NCI-H1092 (cell line): ENCODE data around the gene RTKN.
"Not testable (repeated sequence)": the region's sequence is repeated elsewhere in the genome, so short reads cannot be mapped to it uniquely, and the experiment has no call there.

Experiments used
- DNase-seq: peaks from one replicate; lab custom pipeline; 2025; lab: John Stamatoyannopoulos, UW

Gene RTKN

DNA sequence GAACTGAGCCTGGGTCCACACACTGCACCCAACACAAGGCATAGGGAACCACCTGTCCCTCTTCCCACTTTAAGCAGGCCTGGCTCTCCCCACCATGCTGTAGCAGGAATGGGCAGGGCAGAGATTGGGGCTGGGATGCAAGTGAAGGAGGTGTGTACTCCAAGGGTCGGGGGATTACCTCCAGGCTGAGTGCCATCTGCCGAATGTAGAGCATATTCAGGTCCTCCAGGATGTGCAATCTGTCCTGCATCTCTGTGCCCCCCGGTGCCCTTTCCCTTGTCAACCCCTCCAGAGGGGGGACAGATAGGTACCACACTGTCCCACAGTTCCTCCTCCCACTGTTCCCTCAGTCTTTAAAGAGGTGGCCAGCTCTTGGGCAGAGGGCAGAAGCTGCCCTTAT lies 2.4 kb downstream of the RTKN start:
- DNase-seq, result no peak

DNA sequence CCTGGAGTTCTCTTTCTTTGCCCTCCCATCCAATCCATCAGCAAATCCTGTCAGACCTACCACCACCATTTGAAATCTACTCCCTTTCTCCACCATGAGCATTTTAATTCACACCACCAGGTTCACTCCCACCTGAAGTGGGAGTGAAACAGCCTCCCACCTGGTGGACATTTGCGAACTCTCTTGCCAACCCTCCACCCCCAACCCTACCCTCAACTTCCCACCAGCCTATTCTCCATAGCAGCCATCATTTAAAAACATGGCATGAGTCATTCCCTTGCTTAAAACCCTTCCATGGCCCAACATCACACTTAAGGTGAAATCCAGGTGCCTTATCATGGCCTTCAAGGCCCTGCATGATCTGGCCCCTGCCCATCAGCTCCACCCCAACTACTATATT lies 3.5 kb downstream of the RTKN start:
- DNase-seq, result no peak

DNA sequence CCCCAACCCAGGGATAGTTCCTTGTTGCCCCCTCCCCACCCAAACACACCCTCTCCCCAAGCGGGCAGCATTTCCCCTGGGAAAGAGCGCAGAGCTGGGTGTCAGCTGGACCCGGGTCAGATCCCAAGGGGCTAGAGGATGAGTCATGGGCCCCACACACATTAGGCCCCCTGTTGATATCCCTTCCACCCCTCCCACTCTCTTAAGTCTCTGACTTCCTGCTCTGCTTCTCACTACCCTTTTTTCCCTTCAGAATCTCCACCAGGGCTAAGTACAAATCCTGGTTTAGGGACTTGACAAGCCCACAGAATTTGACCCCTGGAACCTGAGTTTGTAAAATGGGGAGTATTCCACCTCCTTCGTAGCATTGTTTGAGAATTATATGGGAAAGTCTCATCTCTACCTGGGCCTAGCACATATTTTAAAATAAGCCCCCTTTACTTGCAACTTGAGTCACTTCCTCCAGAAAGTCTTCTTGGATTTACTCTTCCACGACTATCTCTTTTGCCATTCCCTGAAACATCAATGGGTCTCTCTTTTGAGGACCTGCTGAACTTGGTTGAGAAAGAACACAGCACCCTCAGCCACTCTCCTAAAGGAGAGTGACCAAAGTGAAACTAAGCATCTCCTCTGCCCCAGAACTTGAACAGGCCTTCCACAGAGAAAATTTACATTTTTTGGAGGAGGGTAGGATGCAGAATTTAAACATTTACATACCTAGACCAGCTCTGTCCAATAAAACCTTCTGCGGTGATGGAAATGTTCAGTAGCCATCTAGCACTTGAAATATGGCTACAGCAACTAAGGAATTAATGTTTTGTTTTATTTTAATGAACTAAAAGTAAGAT lies 4.7 kb downstream of the RTKN start:
- no peak for DNase-seq

DNA sequence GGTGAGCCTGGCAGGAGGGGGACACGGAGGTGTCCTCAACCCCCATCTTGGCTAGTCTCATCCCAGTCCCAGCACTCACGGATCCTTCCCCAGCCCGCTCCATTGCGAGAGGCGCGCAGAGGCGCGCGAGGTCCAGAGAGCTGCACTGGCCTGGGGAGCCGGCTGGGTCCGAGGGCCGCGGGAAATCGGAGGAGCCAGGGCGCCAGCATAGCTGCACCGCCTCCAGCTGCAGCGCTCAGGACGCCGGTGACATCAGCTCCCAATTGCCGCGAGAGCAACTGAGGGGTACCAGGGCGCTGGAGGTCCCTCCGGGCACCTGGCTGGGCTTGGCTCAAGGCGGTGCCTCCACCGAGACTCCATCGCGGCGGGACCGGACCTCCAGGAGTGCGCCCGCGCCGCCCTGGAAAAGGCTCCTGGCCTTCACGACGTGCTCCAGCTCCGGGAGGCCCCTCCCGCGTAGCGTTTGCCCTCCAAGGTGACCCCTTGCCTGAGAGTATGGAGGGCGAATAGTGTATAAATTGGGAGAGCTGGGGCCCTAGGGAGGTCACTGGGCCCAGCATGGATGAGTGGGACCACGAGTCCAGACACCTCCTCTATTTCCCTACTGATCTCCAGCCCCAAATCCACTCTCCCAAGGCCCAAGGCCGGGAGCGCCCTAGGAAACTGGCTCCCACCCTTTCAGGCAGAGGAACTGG lies 5.5 kb downstream of the RTKN start:
- DNase-seq, result no peak

DNA sequence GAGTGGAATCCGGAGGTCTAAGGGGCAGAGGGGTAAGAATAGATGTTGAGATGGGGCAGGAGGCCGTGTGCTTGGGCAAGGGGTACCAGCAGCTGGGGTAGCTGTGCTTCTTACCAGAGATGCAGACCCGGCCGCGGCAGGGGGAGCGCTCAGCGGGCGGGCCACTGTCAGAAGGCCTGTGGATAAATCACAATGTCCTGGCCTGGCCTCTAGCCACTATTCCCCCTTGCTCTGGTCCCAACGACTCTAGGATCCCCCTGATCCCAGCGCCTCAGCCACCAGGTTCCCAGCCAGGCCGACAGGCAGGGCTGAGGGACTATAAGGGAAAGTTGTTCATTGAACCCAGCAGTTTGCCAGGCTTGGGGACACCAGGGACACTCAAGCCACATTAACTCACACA lies 11.2 kb downstream of the RTKN start:
- DNase-seq, result no peak

DNA sequence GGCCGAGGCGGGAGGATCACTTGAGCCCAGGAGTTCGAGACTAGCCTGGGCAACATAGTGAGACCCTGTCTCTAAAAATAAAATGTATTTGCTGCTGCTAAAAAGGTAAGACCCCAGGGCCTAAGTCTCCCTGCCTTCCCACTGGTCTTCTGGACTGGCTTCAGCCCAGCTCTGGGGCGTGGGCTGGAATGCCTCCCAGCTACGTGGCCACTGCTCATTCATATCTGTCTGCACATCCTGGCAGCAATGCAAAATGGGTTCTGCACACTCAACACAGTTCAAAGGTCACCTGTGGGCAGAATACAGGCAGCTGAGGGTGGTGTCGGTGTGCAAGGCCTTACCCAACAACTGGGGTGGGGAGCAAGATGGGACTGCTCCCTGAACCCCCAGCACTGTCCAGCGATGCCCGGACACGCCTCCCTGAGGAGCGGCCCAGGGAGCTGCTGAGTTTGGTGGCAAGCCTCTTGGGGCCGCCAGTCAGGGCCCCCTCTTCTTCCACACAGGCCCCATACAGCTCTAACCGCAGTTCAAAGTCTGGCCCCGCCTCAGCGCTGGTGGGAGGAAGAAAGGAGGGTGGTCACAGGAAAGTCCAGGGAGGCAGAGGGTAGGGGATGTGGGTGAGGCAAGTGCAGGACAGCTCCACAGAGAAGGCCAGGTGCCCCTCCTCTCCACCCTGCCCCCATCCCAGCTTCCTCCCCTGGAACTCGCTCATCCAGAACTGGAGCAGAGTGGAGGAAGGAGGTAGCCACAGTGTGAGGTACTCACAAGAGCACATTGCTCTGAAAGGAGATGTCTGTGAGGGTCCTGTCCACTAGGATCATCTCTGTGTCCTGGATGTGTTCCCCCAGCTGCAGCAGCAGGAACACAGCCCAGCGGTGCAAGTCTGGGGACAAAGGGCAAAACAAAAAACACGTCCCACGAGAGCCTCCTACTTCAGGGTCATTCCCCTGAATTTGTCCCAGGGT lies 12.0 kb downstream of the RTKN start:
- DNase-seq, result no peak

DNA sequence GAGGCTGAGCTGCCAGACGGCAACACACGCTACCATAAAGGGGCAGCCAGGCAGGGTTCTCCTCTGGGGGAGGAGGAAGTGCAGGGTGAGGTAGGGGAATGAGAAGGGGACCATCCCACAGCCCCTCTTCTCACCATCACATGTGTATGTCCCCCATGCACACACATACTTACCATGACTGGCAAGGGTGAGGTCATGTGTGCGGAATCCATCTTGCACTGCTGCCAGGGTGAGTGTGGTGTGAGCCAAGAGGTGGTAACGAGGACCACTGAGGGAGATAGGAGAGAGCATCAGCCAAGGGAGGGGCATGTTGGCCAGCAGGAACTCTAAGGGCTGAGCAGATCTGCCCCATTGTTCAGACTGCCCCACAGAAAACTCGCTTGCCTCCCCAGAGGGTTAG lies 13.1 kb downstream of the RTKN start:
- no peak for DNase-seq

DNA sequence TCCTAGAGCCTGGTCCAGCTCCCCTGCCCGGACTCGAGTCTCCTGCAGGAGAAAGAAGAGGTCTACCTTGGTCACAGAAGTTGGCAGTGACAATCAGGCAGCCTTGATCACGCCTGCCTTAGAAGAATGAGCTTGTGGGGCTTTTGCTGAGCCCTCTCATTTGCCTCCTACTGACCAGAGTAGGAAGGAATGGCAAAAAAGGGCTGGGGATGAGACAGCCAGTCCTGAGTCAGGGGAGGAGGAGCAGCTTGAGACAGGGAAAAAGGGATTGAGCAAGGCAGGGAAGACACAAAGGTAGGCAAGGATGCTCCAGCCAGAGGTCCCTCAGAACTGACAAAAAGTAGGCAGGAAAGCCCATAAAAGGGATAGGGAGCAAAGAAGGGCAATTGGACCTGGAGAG lies 14.2 kb downstream of the RTKN start:
- no peak for DNase-seq

DNA sequence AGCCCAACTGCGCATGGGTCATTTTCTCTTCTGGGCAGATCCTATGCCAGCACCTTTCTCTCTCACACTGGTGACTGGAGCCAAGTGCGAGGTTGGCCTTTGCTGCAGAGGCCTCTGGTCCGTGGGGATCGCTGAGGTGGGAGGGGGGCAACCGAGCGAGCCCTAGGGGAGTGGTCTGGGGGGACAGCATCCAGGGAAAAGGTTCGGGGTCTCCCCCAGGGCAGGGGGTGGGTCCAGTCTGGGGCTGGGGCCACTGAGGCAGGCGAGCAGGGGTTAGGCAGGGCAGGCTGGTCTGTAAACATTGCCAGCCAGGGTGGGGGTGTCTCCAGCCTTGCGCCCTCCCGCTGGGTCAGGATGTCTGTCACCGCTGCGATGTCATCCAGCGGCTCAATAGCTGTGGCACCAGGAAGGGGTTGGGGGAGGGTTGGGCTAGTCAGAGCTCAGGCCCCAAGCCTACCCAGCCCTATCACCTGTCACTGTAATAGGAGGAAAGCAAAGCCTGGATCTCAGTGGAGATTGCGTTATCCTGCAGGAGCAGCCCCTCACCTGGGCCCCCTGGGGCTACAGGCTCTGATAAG lies 15.5 kb downstream of the RTKN start:
- no peak for DNase-seq

DNA sequence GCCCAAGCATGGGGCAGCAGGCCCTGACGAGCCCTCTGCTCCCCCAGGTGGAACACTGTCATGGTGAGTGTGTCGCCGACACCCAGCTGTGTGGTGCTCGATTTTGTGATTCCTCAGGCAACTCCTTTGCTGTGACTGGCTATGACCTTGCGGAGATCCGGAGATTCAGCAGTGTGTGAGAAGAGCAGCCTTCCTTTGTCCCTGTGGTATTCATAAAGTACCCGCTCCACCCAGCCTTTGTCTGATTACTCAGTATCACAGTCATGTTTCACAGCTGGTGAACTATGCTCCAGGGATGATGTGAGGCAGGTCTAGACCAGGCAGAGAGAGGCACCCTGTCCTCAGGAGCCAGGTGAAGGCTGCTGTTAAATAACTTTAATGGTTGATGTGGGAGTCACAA lies 16.2 kb downstream of the RTKN start:
- DNase-seq, result no peak

DNA sequence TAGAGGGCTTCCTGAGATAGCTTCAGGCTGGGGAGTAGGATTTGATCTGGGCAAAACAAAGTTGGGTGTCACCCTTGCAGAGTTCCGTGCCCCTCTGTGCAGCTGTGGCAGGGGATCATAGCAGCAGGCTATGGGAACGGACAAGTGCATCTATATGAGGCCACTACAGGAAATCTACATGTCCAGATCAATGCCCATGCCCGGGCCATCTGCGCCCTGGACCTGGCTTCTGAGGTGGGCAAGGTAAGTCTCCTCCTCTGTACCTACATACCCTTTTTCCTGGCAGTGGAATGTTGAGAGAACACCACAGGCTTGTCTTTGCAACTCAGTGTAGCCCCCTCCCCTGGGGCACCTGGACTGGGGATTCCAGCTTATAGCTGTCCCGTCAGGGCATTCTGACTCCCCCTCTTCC lies 16.7 kb downstream of the RTKN start:
- no peak for DNase-seq

DNA sequence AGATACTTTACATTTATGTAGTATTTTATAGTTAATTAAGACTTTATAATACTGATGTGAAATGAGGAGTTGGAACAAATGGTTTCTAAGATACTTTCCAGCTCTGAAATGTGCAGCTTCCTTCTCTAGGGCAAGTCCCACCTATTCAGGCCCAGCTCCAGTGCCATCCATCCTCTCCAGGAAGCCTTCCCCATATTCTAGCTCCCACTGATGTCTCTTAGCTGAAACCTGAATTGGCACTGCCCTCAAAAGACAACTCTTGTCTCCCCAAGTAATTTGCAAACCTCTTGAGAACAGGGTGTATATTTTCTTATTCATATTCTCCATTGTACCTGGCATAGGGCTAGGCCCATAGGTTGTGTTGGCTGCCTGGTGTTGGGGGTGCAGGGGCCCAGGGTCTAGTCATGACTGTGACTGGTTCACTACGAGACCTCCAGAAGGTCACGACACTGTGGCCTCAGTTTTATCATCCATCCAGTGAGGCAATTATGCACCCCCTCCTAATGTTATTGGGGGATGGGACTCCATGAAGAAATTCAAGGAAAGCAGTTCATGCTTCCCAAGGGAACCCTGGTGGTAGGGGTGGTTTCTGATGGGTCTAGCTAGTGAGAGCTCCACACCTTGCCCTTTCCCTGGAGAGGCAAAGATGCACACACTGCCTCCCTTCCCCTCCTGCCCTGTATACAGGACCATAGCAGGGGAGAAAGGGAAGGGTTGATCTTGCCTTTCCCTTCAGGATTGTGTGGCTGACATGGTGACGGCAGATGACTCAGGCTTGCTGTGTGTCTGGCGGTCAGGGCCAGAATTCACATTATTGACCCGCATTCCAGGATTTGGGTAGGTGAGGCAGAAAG lies 17.4 kb downstream of the RTKN start:
- DNase-seq, result no peak

DNA sequence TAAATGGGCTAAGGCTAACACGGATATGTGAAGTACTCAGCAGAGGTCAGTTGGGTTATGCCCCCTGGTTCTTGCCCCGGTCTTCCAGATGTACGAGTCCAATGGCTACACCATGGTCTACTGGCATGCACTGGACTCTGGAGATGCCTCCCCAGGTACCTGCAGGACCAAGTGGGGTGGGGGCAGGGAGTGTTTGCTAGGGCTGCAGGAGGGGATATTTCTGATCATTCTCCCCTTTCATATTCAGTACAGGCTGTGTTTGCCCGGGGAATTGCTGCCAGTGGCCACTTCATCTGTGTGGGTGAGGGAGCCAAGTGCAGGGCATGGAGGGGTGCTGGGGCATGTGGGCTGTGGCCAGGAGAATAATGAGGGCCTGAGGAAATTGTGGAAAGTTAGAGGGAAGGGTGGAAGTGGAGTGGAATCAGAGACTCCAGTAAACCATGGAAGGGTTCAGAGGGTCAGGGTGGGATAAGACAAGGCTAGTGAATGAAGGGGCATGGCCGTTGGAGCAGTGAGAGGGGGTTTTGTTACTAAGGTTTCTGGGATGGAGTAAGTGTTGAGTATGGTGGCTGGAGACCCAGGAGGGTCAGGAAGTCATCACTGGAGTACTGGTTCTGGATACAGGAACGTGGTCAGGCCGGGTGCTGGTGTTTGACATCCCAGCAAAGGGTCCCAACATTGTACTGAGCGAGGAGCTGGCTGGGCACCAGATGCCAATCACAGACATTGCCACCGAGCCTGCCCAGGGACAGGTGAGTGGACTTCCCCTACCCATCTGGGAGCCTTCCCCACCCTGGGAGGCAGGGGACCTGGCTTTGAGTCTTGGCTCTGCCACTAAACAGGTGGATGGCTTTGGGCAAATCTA lies 18.3 kb downstream of the RTKN start:
- DNase-seq, result no peak

DNA sequence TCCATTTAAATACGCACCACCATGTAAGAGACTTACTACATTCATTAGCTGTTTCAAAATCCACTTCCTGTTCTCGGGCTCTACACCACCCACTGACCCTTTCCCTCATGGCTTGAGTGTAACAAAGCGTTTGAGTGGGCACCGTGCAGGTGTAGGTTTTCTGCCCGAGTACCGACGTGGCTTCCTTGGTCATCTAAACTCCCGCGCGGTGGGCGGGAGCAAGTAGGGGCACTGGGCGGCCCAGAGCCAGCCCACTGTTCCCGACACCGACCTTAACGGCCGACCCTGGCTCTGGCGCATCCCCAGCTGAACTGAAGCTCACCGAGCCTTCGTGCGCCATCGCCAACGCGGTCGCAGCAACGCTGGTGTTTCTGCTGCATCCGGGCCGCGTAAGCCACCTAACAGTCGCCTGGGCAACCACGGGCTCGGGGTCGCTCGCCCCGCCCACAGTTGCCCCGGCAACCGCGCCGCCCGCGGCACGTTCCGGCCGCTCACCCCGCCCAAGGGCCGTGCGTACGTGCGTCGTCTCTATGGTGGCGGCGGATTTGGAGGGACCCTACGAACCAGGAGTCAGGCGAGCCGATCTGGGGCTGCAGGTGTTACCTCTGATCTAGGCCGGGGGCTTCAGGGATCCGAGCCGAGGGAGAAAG lies 20.4 kb downstream of the RTKN start, which contains the start of the genes C2orf81 and WDR54:
C2orf81 (minus strand) TSS at position 399 of the 650 bp plus-strand sequence; CDS start at position 340, 59 bp downstream.
WDR54 (plus strand) TSS at position 510 of the 650 bp plus-strand sequence. CDS start 424 bp downstream, outside the sequence.
- DNase-seq, result peak; percentile 85

DNA sequence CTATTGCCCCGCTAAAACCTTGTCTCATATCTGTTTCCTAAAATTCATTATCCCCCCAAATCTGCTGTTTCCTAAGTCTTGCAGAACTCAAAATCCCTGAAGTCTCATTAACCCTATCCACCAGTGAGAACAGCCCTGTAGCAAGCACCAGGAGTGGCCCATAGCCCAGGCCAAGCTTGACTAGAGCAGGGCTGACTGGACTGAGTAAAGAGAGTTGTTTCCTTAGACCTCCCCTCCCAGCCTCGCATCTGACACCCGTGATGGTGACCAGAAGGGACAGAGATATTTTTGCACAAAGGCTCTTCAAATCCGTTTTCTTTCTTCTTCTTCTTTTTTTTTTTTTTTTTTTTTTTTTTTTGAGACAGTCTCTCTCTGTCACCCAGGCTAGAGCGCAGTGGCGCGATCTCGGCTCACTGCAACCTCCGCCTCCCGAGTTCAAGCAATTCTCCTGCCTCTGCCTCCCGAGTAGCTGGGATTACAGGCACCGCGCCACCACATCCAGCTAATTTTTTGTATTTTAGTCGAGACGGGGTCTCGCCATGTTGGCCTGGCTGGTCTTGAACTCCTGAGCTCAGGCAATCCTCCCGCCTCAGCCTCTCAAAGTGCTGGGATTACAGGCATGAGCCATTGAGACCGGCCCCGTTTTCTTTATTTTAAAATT lies 21.2 kb downstream of the RTKN start:
- DNase-seq, result not testable (repeated sequence)

DNA sequence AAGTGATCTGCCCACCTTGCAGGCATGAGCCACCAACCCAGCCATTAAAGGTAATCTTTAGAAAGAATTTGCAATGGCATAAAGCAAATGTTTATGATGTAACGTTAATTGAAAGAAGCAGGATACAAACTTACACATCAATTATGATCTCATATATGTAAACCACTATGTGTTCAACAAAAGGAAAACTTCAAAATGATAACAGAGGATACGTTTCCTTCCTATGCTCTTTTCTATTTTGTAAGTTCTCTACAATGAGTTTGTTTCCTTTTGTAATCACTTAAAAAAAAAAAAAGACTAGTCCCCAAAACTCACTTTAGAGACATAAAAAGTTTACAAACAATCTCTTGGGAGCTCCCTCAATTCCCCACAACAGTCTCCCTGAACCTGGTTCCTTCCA lies 21.7 kb downstream of the RTKN start:
- no peak for DNase-seq

DNA sequence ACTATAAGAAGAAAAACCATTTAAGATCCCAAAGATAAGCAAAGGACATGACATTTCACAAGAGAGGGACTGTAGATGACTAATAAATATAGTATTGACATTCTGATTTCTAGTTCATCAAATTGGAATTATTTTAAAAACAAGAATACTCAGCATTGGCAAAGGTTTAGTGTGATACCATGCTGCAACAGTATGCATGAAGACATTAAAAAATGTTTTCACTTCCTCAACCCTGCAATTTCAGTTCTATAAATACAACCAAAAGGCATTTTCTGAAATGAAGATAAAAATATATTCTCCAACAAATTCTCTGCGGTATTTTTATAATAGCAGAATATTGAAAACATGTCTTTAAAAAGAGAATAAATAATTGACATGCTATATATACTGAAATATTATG lies 22.4 kb downstream of the RTKN start:
- no peak for DNase-seq

DNA sequence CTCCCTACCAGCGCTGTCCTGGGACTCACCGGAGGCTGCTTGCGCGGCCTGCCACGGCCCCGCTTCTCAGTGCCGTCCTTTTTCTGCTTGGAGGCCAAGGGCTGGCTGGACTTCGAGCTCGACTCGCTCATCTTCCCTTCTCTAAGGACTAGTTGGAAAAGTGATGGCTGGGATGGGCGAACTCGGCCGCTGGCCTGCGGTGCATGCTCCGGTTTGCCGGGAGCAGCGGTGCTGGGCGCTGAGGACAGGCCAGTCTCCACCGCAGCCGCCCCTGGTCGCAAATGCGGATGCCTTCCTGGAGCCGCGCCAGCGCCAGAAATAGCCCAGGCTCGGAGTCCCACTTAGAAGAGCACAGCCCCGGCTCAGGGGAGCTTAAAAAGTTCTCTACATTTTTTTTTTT lies 23.4 kb downstream of the RTKN start:
- no peak for DNase-seq

DNA sequence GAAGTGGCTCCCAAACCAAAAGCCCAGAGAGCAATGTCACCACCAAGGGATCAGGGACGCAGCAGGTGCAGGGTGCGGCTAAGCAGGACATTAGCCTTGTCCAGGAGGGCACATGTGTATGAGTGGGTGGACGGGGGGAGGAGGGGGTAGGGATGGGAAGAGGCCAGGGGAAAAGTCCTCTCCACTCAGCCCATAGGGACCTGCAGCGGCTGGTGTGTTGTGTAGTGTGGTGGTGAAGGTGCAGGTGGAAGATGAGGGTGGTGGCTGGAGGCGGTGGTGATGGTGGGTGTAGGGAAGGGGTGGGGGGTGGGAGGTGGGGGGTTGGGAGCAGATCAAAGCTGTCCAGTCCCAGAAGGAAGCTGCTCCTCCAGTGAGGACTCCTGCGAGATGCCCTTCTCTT lies 24.0 kb downstream of the RTKN start:
- no peak for DNase-seq
